HG02973 (cell line): ENCODE measurements around the gene PRND.
"Not testable (repeated sequence)": the region's sequence is repeated elsewhere in the genome, so short reads cannot be mapped to it uniquely, and the experiment has no call there.

Experiments used
- ATAC-seq: cut with Tn5 transposase; IDR thresholded peaks from one replicate; pipeline ENCODE4 v1.9.1; 2021; ENCODE audit warnings: moderate library complexity; ENCODE audit not compliant: unreplicated experiment

The PRND gene

GRCh38 chr20:4736875-4737274, 15.2 kb downstream of the PRND start:
- ATAC-seq, result no peak

- ATAC-seq, result no peak
Observed at GRCh38 chr20:4737857-4738627, 16.3 kb downstream of the PRND start.

GRCh38 chr20:4740774-4741431, 19.2 kb downstream of the PRND start:
- no peak for ATAC-seq

GRCh38 chr20:4748847-4749246, 27.1 kb downstream of the PRND start:
- no peak for ATAC-seq

GRCh38 chr20:4749326-4749725, 27.6 kb downstream of the PRND start:
- no peak for ATAC-seq

GRCh38 chr20:4750381-4750780, 28.7 kb downstream of the PRND start:
- no peak for ATAC-seq

- ATAC-seq, result not testable (repeated sequence)
Observed at GRCh38 chr20:4759100-4759884, 37.6 kb downstream of the PRND start.

- ATAC-seq, result no peak
Observed at GRCh38 chr20:4763261-4763660, 41.6 kb downstream of the PRND start.

GRCh38 chr20:4763723-4764510, 42.2 kb downstream of the PRND start:
- no peak for ATAC-seq

GRCh38 chr20:4764805-4765204, 43.1 kb downstream of the PRND start:
- no peak for ATAC-seq

GRCh38 chr20:4765681-4766080, 44.0 kb downstream of the PRND start:
- ATAC-seq, result no peak

GRCh38 chr20:4766631-4767030, 44.9 kb downstream of the PRND start:
- no peak for ATAC-seq

- no peak for ATAC-seq
Observed at GRCh38 chr20:4767084-4767483, 45.4 kb downstream of the PRND start.

GRCh38 chr20:4769328-4769727, 47.6 kb downstream of the PRND start:
- ATAC-seq, result no peak

- ATAC-seq, result no peak
Observed at GRCh38 chr20:4770026-4770425, 48.3 kb downstream of the PRND start.

GRCh38 chr20:4771004-4771403, 49.3 kb downstream of the PRND start:
- ATAC-seq, result no peak

GRCh38 chr20:4772132-4772531, 50.4 kb downstream of the PRND start:
- ATAC-seq, result no peak

- not testable (repeated sequence) for ATAC-seq
Observed at GRCh38 chr20:4773014-4773413, 51.3 kb downstream of the PRND start.

- ATAC-seq, result no peak
Observed at GRCh38 chr20:4773736-4774135, 52.0 kb downstream of the PRND start.

- no peak for ATAC-seq
Observed at GRCh38 chr20:4774207-4774606, 52.5 kb downstream of the PRND start.
